HFFc6 (cell line): Measurements from ENCODE around the gene FERMT3. TPM values are rescaled to one million over a fixed set of nuclear protein-coding genes. Genes with fewer than 3 reads are reported as not detected.
"Not testable (repeated sequence)": the region's sequence is repeated elsewhere in the genome, so short reads cannot be mapped to it uniquely, and the experiment has no call there.

Experiments
- DNase-seq: peaks from one replicate; pipeline ENCODE4 v3.0.0-alpha.2; 2018
- H3K27ac Mint-ChIP-seq: 2 replicates; pipeline ENCODE4 v1.8.0; 2020; ENCODE audit warnings: mild to moderate bottlenecking, mixed read lengths
- H3K27me3 Mint-ChIP-seq: 2 replicates; pipeline ENCODE4 v1.8.0; 2021; ENCODE audit warnings: mild to moderate bottlenecking, moderate library complexity, mixed read lengths; ENCODE audit not compliant: insufficient read depth
- H3K36me3 Mint-ChIP-seq: 2 replicates; pipeline ENCODE4 v1.8.0; 2021; ENCODE audit warnings: low read depth, mixed read lengths
- H3K4me1 Mint-ChIP-seq: 2 replicates; pipeline ENCODE4 v1.8.0; 2020; ENCODE audit warnings: low read depth, mixed read lengths
- H3K4me3 Mint-ChIP-seq: 2 replicates; pipeline ENCODE4 v1.8.0; 2020; ENCODE audit warnings: mild to moderate bottlenecking, moderate library complexity, mixed read lengths
- H3K9me3 Mint-ChIP-seq: 2 replicates; pipeline ENCODE4 v1.8.0; 2020; ENCODE audit warnings: mild to moderate bottlenecking, mixed read lengths
- CTCF ChIP-seq: fragments of 200-600 bp; sonication (generic); IDR thresholded peaks from 2 replicates; pipeline ENCODE4 v1.5.0; 2021; ENCODE audit warnings: antibody characterized with exemption, mild to moderate bottlenecking
- long read RNA-seq: library from polyadenylated mRNA; unstranded; transcript quantifications from one replicate; pipeline ENCODE4 v2.0.0, GENCODE V29; 2019
- total RNA-seq, 6 experiments: library from RNA; stranded (reverse); fragmentation: NEBNext Ultra II Directional; extraction: Animal tissue kit (Norgen Biotek cat#: 25700); gene quantifications; 2 replicates in 1 of 6; 3 replicates in 5 of 6; pipeline ENCODE4 v1.2.3, GENCODE V29; 2021

FERMT3 gene
- 1 to 10 TPM; 1.2 to 2.8 (median 1.7) TPM for total RNA-seq
- long read RNA-seq, partial matches to known transcripts = 0 of 1 reads
- long read RNA-seq, other reads (novel, unspliced or antisense) = 1 of 1 reads

- H3K36me3 Mint-ChIP-seq = peaks cover 20% of the 10 kb centered on the region
- peaks cover 2% of the 10 kb centered on the region; the same call in 1 of the 2 replicates for H3K27me3 Mint-ChIP-seq
- peak within 1 kb of the TSS; percentile 34; the same call in 1 of the 2 replicates for H3K4me3 Mint-ChIP-seq
- H3K4me1 Mint-ChIP-seq = peaks cover 27% of the 10 kb centered on the region
- no peak for TF ChIP-seq CTCF
- H3K9me3 Mint-ChIP-seq = no peaks in the 10 kb centered on the region
- H3K27ac Mint-ChIP-seq = peak within 1 kb of the TSS; percentile 87
- no peak for DNase-seq
These were observed at the start of gene FERMT3 for GRCh38 chr11:64206457-64207255. Gene FERMT3 (plus strand): TSS chr11:64206721. CDS start chr11:64207365, 644 bp downstream.

GRCh38 chr11:64157631-64158394 lies 48.7 kb upstream of the FERMT3 start:
- Mint-ChIP-seq H3K36me3 (no peaks in the 10 kb centered on the region), H3K4me3 (no peak overlapping the region), H3K27ac (no peak overlapping the region), H3K27me3 (peaks cover 7% of the 10 kb centered on the region), H3K4me1 (no peaks in the 10 kb centered on the region), H3K9me3 (no peaks in the 10 kb centered on the region)
- no peak for TF ChIP-seq CTCF
- no peak for DNase-seq

GRCh38 chr11:64161037-64161436 lies 45.5 kb upstream of the FERMT3 start:
- Mint-ChIP-seq H3K36me3 (no peaks in the 10 kb centered on the region), H3K4me3 (no peak overlapping the region), H3K27ac (no peak overlapping the region), H3K9me3 (no peaks in the 10 kb centered on the region), H3K27me3 (no peaks in the 10 kb centered on the region; the same call in 1 of the 2 replicates), H3K4me1 (peaks cover 6% of the 10 kb centered on the region; the same call in 1 of the 2 replicates)
- DNase-seq = no peak
- no peak for TF ChIP-seq CTCF

- not testable (repeated sequence) for H3K36me3 Mint-ChIP-seq, H3K9me3 Mint-ChIP-seq, H3K4me3 Mint-ChIP-seq, H3K27me3 Mint-ChIP-seq, DNase-seq, H3K27ac Mint-ChIP-seq
- H3K4me1 Mint-ChIP-seq = peaks cover 12% of the 10 kb centered on the region
These were observed 43.8 kb upstream of the FERMT3 start for GRCh38 chr11:64162769-64163168.

GRCh38 chr11:64163951-64164350 lies 42.6 kb upstream of the FERMT3 start:
- H3K9me3 Mint-ChIP-seq = no peaks in the 10 kb centered on the region
- no peaks in the 10 kb centered on the region; the same call in 1 of the 2 replicates for H3K27me3 Mint-ChIP-seq
- no peak for DNase-seq
- no peak for TF ChIP-seq CTCF
- no peak overlapping the region for H3K4me3 Mint-ChIP-seq
- H3K4me1 Mint-ChIP-seq = peaks cover 12% of the 10 kb centered on the region
- H3K27ac Mint-ChIP-seq = no peak overlapping the region
- H3K36me3 Mint-ChIP-seq = no peaks in the 10 kb centered on the region
